Neural cell (in vitro differentiated cells): ENCODE data around the gene GMIP.
"Not testable (repeated sequence)": the region's sequence is repeated elsewhere in the genome, so short reads cannot be mapped to it uniquely, and the experiment has no call there.

Experiments
- CTCF ChIP-seq: fragments of 450-650 bp; IDR thresholded peaks from 2 replicates; pipeline ENCODE4 v1.5.1; 2014; ENCODE audit warnings: antibody characterized with exemption, mild to moderate bottlenecking, moderate library complexity; ENCODE audit not compliant: poor library complexity, severe bottlenecking
- EP300 ChIP-seq: fragments of 450-650 bp; conservative IDR thresholded peaks from 2 replicates; pipeline ENCODE4 v1.6.1; 2014; ENCODE audit warnings: antibody characterized with exemption, mild to moderate bottlenecking, moderate library complexity; ENCODE audit not compliant: poor library complexity, severe bottlenecking
- RAD21 ChIP-seq: fragments of 450-650 bp; conservative IDR thresholded peaks from 2 replicates; pipeline ENCODE4 v1.6.1; 2014; ENCODE audit warnings: antibody characterized with exemption, mild to moderate bottlenecking, moderate library complexity

GRCh38 chr19:19686119-19686518 lies 42.7 kb upstream of the GMIP start:
- not testable (repeated sequence) for TF ChIP-seq CTCF, RAD21, EP300
